ENCODE data around the gene IMMP2L. TPM values are rescaled to one million over a fixed set of nuclear protein-coding genes. Genes with fewer than 3 reads are reported as not detected.

IMMP2L gene
- total RNA-seq, 6 experiments from 2014 or later = 14.2 to 25.3 (median 19.7) TPM

DNA sequence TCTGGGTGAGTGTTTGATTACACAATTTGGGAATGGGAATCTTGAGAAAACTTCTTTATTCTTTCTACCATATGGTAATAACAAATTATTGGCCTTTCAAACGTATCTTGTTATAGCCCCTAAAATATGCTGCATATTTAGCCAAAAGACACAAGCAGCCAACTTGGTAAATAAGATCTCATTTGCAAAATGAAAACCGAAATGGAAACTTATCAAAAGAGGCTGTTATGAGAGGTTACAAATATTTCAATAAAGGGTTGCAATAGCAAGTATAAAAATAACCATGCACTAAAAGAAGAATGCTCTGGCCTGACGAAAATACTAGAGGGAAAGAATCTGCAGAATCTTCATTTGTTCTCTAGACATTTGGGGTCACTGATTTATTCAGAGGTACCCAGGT lies 730.9 kb downstream of the IMMP2L start:
- TF ChIP-seq, protein P1, sequence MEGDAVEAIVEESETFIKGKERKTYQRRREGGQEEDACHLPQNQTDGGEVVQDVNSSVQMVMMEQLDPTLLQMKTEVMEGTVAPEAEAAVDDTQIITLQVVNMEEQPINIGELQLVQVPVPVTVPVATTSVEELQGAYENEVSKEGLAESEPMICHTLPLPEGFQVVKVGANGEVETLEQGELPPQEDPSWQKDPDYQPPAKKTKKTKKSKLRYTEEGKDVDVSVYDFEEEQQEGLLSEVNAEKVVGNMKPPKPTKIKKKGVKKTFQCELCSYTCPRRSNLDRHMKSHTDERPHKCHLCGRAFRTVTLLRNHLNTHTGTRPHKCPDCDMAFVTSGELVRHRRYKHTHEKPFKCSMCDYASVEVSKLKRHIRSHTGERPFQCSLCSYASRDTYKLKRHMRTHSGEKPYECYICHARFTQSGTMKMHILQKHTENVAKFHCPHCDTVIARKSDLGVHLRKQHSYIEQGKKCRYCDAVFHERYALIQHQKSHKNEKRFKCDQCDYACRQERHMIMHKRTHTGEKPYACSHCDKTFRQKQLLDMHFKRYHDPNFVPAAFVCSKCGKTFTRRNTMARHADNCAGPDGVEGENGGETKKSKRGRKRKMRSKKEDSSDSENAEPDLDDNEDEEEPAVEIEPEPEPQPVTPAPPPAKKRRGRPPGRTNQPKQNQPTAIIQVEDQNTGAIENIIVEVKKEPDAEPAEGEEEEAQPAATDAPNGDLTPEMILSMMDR (IDR thresholded peaks at IDR 0.05) = no peak
- no peak for TF ChIP-seq POLR2A (IDR thresholded peaks at IDR 0.05)
- H3K4me1 ChIP-seq = peaks cover 0 to 15% (median 0%) of the 10 kb centered on the region in 4 donors
- WGBS (ENCODE audit: insufficient coverage, low coverage, low lambda C conversion rate, missing lambda C conversion rate) = 60% methylated on average over 3 of the region's 3 CpGs
- ATAC-seq = no peak
- no peaks in the 10 kb centered on the region for H3K9me3 ChIP-seq
- no peak overlapping the region for H3K4me3 ChIP-seq
- DNase-seq = no peak
- no peaks in the 10 kb centered on the region for H3K27me3 ChIP-seq
- H3K36me3 ChIP-seq = no peaks in the 10 kb centered on the region
- intact Hi-C loops (cut with DNase I) = no loop called here
- H3K27ac ChIP-seq = no peak overlapping the region

DNA sequence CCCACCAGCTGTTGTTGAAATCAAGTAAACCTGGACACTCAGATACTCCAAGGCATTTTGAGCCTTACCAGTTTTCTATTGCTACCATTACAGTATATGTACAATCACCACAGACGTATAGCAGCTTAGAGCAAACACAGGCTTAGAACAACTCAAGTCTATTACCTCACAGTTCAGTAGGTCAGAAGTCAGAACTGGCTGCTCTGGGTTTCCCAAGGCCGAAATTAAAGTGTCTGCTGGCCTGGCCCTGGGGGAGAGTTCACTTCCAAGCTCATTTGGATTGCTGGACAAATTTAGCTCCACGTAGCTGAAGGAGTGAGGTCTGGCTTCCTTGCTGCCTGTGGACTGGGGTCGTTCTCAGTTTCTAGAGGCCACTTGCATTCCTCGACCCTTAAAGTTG lies 731.5 kb downstream of the IMMP2L start:
- WGBS (ENCODE audit: insufficient coverage, low coverage, low lambda C conversion rate, missing lambda C conversion rate) = 56% methylated on average over 4 of the region's 5 CpGs

GRCh38 chr7:110827936-110828335 lies 734.4 kb downstream of the IMMP2L start:
- DNase-seq (no peak), ATAC-seq (no peak)
- TF ChIP-seq, protein P1 (IDR thresholded peaks at IDR 0.05) = no peak
- TF ChIP-seq POLR2A (IDR thresholded peaks at IDR 0.05) = no peak
- Histone ChIP-seq H3K36me3 (no peaks in the 10 kb centered on the region), H3K4me1 (peaks cover 0 to 5% (median 0%) of the 10 kb centered on the region in 4 donors), H3K4me3 (no peak overlapping the region), H3K27me3 (no peaks in the 10 kb centered on the region), H3K9me3 (no peaks in the 10 kb centered on the region), H3K27ac (no peak overlapping the region)
- intact Hi-C loops (cut with DNase I) = no loop called here
- 94% methylated on average over 2 of the region's 2 CpGs for WGBS (ENCODE audit: insufficient coverage, low coverage, low lambda C conversion rate, missing lambda C conversion rate)

More for the DNA sequence above, 731.5 kb downstream of the IMMP2L start:
- TF ChIP-seq, protein P1 (IDR thresholded peaks at IDR 0.05) = no peak
- no peak for TF ChIP-seq POLR2A (IDR thresholded peaks at IDR 0.05)
- Histone ChIP-seq H3K4me3 (no peak overlapping the region), H3K27me3 (no peaks in the 10 kb centered on the region), H3K9me3 (no peaks in the 10 kb centered on the region), H3K36me3 (no peaks in the 10 kb centered on the region), H3K4me1 (peaks cover 0 to 14% (median 0%) of the 10 kb centered on the region in 4 donors), H3K27ac (no peak overlapping the region)
- DNase-seq (no peak), ATAC-seq (peak in 2 of 4 donors; percentile 21 to 43)
- intact Hi-C loops (cut with DNase I) = no loop called here

DNA sequence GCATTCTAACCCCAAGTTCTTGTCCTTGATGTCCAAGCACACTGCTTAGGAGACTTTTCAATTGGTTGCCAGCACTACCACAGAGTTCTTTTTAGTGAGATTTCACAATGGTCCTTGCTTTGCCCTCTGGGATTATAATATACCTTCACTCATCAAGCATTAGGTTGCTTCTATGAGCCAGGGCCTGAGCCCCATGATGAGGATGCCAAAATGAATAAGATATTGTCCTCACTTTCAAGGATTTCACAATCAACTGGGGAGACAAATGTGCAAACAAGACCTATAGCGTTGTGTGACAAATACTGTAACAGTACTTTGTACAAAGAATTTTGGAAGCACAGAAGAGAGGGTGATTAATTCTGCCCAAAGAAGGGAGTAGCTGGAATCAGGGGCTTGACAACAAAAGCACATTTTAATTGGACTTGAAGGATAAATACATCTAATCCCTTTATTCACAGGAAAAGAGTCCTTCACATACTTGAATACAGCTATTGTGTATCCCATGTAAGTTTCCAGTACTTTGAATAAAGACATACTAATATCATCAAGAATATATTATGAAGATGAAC lies 734.9 kb downstream of the IMMP2L start:
- TF ChIP-seq, protein P1 (IDR thresholded peaks at IDR 0.05) = no peak
- no peak for TF ChIP-seq POLR2A (IDR thresholded peaks at IDR 0.05)
- no peaks in the 10 kb centered on the region for H3K9me3 ChIP-seq
- intact Hi-C loops (cut with DNase I) = no loop called here
- no peaks in the 10 kb centered on the region for H3K27me3 ChIP-seq
- no peak overlapping the region for H3K4me3 ChIP-seq
- no peaks in the 10 kb centered on the region for H3K36me3 ChIP-seq
- H3K27ac ChIP-seq = no peak overlapping the region
- WGBS (ENCODE audit: insufficient coverage, low coverage, low lambda C conversion rate, missing lambda C conversion rate) = 29% methylated on average over 1 of the region's 1 CpG
- DNase-seq (no peak), ATAC-seq (no peak)
- H3K4me1 ChIP-seq = peaks cover 0 to 3% (median 0%) of the 10 kb centered on the region in 4 donors

Data from right lobe of liver (tissue), 6 donors.